ENCODE measurements around the gene OR51L1.

OR51L1 gene

DNA sequence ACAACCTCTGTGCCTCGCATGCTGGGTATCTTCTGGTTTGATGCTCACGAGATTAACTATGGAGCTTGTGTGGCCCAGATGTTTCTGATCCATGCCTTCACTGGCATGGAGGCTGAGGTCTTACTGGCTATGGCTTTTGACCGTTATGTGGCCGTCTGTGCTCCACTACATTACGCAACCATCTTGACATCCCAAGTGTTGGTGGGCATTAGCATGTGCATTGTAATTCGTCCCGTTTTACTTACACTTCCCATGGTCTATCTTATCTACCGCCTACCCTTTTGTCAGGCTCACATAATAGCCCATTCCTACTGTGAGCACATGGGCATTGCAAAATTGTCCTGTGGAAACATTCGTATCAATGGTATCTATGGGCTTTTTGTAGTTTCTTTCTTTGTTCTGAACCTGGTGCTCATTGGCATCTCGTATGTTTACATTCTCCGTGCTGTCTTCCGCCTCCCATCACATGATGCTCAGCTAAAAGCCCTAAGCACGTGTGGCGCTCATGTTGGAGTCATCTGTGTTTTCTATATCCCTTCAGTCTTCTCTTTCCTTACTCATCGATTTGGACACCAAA, 52.2 kb downstream of the OR51L1 start:
- no peak for DNase-seq (ENCODE audit: low spot score)
